Measurements from ENCODE around the gene TMED9. TPM values are rescaled to one million over a fixed set of nuclear protein-coding genes. Genes with fewer than 3 reads are reported as not detected.

TMED9 gene
- total and polyA plus RNA-seq, 9 of the 15 experiments (the other 6 are each of a cell fraction or from before 2014, with no cell fraction given), result 43.7 to 301 (median 90.0) TPM

DNA sequence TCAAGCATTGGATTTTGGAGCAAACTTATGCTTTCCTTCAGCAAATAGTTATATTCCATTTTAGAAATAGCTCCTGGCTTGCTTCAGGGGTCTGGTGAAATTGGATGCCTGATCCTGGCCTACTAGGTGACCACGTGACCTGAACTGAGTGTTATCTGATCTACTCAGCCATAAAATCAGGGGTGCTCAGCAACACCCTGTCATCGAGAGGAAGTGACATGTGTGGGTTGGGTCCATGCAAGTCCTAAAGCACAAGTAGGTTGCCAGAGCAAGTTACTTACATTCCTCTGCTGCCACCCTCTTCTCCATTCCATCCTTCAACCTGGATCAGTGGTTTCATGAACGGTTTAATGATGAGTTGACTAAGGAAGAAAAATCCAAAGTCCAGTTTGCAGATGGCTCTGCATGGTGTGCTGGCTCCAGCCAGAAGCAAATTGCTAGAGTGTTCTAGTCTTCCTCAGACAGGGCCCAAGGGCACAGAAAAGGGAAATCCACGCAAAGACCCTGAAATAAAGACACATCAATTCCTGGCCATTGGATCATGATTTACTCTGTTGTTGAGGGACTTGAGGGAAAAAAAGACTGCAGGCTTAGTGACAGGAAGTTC lies 34.9 kb upstream of the TMED9 start (continued):
- TF ChIP-seq, protein P1, sequence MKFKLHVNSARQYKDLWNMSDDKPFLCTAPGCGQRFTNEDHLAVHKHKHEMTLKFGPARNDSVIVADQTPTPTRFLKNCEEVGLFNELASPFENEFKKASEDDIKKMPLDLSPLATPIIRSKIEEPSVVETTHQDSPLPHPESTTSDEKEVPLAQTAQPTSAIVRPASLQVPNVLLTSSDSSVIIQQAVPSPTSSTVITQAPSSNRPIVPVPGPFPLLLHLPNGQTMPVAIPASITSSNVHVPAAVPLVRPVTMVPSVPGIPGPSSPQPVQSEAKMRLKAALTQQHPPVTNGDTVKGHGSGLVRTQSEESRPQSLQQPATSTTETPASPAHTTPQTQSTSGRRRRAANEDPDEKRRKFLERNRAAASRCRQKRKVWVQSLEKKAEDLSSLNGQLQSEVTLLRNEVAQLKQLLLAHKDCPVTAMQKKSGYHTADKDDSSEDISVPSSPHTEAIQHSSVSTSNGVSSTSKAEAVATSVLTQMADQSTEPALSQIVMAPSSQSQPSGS (CRISPR knock-in tag; IDR thresholded peaks at IDR 0.05), result no peak
- TF ChIP-seq SLC30A9 (CRISPR knock-in tag; IDR thresholded peaks at IDR 0.05) (no peak), SMC3 (conservative IDR thresholded peaks at IDR 0.05; ENCODE audit: insufficient read depth, low read depth, low read length) (no peak), L3MBTL2 (IDR thresholded peaks at IDR 0.05) (peak; percentile 91), ZNF785 (CRISPR knock-in tag; IDR thresholded peaks at IDR 0.05) (no peak), PCBP1 (IDR thresholded peaks at IDR 0.05; ENCODE audit: low read depth, low read length, poor library complexity, severe bottlenecking) (no peak), TAF9B (IDR thresholded peaks at IDR 0.05; ENCODE audit: partially characterized antibody) (no peak), TGIF2 (CRISPR knock-in tag; IDR thresholded peaks at IDR 0.05) (no peak), ZNF324 (CRISPR knock-in tag; IDR thresholded peaks at IDR 0.05) (no peak), EWSR1 (IDR thresholded peaks at IDR 0.05; ENCODE audit: borderline replicate concordance, low read depth, partially characterized antibody) (no peak), DDX20 (tag; IDR thresholded peaks at IDR 0.05; ENCODE audit: low read depth) (0 out of 2 replicates have a peak, but pooled peaks have one; percentile 28)
- TF ChIP-seq, protein P2, sequence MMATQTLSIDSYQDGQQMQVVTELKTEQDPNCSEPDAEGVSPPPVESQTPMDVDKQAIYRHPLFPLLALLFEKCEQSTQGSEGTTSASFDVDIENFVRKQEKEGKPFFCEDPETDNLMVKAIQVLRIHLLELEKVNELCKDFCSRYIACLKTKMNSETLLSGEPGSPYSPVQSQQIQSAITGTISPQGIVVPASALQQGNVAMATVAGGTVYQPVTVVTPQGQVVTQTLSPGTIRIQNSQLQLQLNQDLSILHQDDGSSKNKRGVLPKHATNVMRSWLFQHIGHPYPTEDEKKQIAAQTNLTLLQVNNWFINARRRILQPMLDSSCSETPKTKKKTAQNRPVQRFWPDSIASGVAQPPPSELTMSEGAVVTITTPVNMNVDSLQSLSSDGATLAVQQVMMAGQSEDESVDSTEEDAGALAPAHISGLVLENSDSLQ (IDR thresholded peaks at IDR 0.05), result peak; percentile 95
- TF ChIP-seq, protein P3, sequence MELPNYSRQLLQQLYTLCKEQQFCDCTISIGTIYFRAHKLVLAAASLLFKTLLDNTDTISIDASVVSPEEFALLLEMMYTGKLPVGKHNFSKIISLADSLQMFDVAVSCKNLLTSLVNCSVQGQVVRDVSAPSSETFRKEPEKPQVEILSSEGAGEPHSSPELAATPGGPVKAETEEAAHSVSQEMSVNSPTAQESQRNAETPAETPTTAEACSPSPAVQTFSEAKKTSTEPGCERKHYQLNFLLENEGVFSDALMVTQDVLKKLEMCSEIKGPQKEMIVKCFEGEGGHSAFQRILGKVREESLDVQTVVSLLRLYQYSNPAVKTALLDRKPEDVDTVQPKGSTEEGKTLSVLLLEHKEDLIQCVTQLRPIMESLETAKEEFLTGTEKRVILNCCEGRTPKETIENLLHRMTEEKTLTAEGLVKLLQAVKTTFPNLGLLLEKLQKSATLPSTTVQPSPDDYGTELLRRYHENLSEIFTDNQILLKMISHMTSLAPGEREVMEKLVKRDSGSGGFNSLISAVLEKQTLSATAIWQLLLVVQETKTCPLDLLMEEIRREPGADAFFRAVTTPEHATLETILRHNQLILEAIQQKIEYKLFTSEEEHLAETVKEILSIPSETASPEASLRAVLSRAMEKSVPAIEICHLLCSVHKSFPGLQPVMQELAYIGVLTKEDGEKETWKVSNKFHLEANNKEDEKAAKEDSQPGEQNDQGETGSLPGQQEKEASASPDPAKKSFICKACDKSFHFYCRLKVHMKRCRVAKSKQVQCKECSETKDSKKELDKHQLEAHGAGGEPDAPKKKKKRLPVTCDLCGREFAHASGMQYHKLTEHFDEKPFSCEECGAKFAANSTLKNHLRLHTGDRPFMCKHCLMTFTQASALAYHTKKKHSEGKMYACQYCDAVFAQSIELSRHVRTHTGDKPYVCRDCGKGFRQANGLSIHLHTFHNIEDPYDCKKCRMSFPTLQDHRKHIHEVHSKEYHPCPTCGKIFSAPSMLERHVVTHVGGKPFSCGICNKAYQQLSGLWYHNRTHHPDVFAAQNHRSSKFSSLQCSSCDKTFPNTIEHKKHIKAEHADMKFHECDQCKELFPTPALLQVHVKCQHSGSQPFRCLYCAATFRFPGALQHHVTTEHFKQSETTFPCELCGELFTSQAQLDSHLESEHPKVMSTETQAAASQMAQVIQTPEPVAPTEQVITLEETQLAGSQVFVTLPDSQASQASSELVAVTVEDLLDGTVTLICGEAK (IDR thresholded peaks at IDR 0.05), result 0 out of 2 replicates have a peak, but pooled peaks have one; percentile 24
- TF ChIP-seq, protein P3 (CRISPR knock-in tag; IDR thresholded peaks at IDR 0.05), result no peak

Measured in K562 (cell line).